CD4-positive, alpha-beta T cell treated with Interleukin-17A for 1 hour (primary cell): ENCODE measurements around the gene SPPL2B.

ENCODE experiments used
- DNase-seq: peaks from one replicate; pipeline ENCODE4 v3.0.0-alpha.2; 2020

Gene SPPL2B

GRCh38 chr19:2324220-2324948 lies 4.1 kb upstream of the SPPL2B start:
- DNase-seq, result no peak

- no peak for DNase-seq
Observed at GRCh38 chr19:2325281-2326046, 3.0 kb upstream of the SPPL2B start.

- DNase-seq, result no peak
Observed at GRCh38 chr19:2326699-2327360, 1.7 kb upstream of the SPPL2B start.

- peak; percentile 83 for DNase-seq
Observed at GRCh38 chr19:2327773-2328400, 597 bp upstream of the SPPL2B start.

GRCh38 chr19:2329149-2329478 lies 630 bp downstream of the SPPL2B start:
- DNase-seq, result no peak

GRCh38 chr19:2329501-2329916 lies 1.0 kb downstream of the SPPL2B start:
- no peak for DNase-seq

- no peak for DNase-seq
Observed at GRCh38 chr19:2330255-2330631, 1.8 kb downstream of the SPPL2B start.

GRCh38 chr19:2330632-2331284 lies 2.3 kb downstream of the SPPL2B start:
- DNase-seq, result no peak

GRCh38 chr19:2331601-2332246 lies 3.2 kb downstream of the SPPL2B start:
- no peak for DNase-seq

GRCh38 chr19:2332341-2333026 lies 4.0 kb downstream of the SPPL2B start:
- peak; percentile 45 for DNase-seq

GRCh38 chr19:2333027-2333806 lies 4.7 kb downstream of the SPPL2B start:
- no peak for DNase-seq

- no peak for DNase-seq
Observed at GRCh38 chr19:2333807-2334211, 5.3 kb downstream of the SPPL2B start.

GRCh38 chr19:2334426-2334825 lies 5.9 kb downstream of the SPPL2B start:
- DNase-seq, result no peak

- no peak for DNase-seq
Observed at GRCh38 chr19:2334986-2335846, 6.7 kb downstream of the SPPL2B start.

- DNase-seq, result no peak
Observed at GRCh38 chr19:2335848-2336247, 7.4 kb downstream of the SPPL2B start.

- no peak for DNase-seq
Observed at GRCh38 chr19:2336528-2337328, 8.2 kb downstream of the SPPL2B start.

- DNase-seq, result no peak
Observed at GRCh38 chr19:2337329-2337707, 8.8 kb downstream of the SPPL2B start.

GRCh38 chr19:2338055-2338615 lies 9.7 kb downstream of the SPPL2B start:
- DNase-seq, result no peak
